H9 (cell line): ENCODE measurements around the gene CRYGD. TPM values are rescaled to one million over a fixed set of nuclear protein-coding genes. Genes with fewer than 3 reads are reported as not detected.

Experiments
- DNase-seq: peaks from one replicate; pipeline ENCODE4 v3.0.0-alpha.2; 2017
- H2AFZ ChIP-seq: one replicate; pipeline ENCODE4 v1.6.1; 2013; ENCODE audit warnings: mild to moderate bottlenecking, low read length, control low read depth, moderate library complexity
- H2AK5ac ChIP-seq: 2 replicates; pipeline ENCODE4 v1.6.1; 2013; ENCODE audit warnings: low read length, control low read depth, mixed read lengths; ENCODE audit not compliant: insufficient read length
- H2BK120ac ChIP-seq: one replicate; pipeline ENCODE4 v1.6.1; 2013; ENCODE audit warnings: low read depth, mild to moderate bottlenecking, low read length, control low read depth, inconsistent platforms; ENCODE audit not compliant: poor library complexity, severe bottlenecking
- H2BK12ac ChIP-seq: 2 replicates; pipeline ENCODE4 v1.6.1; 2013; ENCODE audit warnings: low read length, control low read depth, mixed read lengths, low read depth; ENCODE audit not compliant: insufficient read length
- H2BK15ac ChIP-seq: 2 replicates; pipeline ENCODE4 v1.6.1; 2013; ENCODE audit warnings: low read depth, low read length, control low read depth
- H2BK20ac ChIP-seq: one replicate; pipeline ENCODE4 v1.6.1; 2013; ENCODE audit warnings: low read depth, mild to moderate bottlenecking, low read length, control low read depth, inconsistent platforms; ENCODE audit not compliant: poor library complexity, severe bottlenecking
- H2BK5ac ChIP-seq: 2 replicates; pipeline ENCODE4 v1.6.1; 2013; ENCODE audit warnings: low read length, control low read depth, mixed read lengths; ENCODE audit not compliant: insufficient read length
- H3K14ac ChIP-seq: 2 replicates; pipeline ENCODE4 v1.6.1; 2013; ENCODE audit warnings: low read length, control low read depth; ENCODE audit not compliant: insufficient read depth
- H3K18ac ChIP-seq: 2 replicates; pipeline ENCODE4 v1.6.1; 2013; ENCODE audit warnings: low read depth, mild to moderate bottlenecking, mixed read lengths, low read length, control low read depth; ENCODE audit not compliant: insufficient read length
- H3K23ac ChIP-seq: 2 replicates; pipeline ENCODE4 v1.6.1; 2013; ENCODE audit warnings: low read length, control low read depth, mixed read lengths, low read depth; ENCODE audit not compliant: insufficient read length
- H3K23me2 ChIP-seq: 2 replicates; pipeline ENCODE4 v1.6.1; 2013; ENCODE audit warnings: low read depth, mild to moderate bottlenecking, mixed read lengths, low read length, control low read depth; ENCODE audit not compliant: insufficient read length, poor library complexity, severe bottlenecking
- H3K27ac ChIP-seq: 2 replicates; pipeline ENCODE4 v1.5.1; 2013; ENCODE audit warnings: low read length, control low read depth, mixed read lengths, low read depth; ENCODE audit not compliant: insufficient read length
- H3K27me3 ChIP-seq: 2 replicates; pipeline ENCODE4 v1.6.1; 2013; ENCODE audit warnings: low read length, control low read depth, inconsistent platforms; ENCODE audit not compliant: insufficient read depth
- H3K4ac ChIP-seq: 2 replicates; pipeline ENCODE4 v1.6.1; 2013; ENCODE audit warnings: low read depth, mild to moderate bottlenecking, control low read depth, inconsistent platforms, low read length, moderate library complexity
- H3K4me1 ChIP-seq: 2 replicates; pipeline ENCODE4 v1.6.1; 2013; ENCODE audit warnings: low read length, control low read depth, inconsistent platforms; ENCODE audit not compliant: insufficient read depth
- H3K4me2 ChIP-seq: 2 replicates; pipeline ENCODE4 v1.6.1; 2013; ENCODE audit warnings: low read length, control low read depth, mixed read lengths; ENCODE audit not compliant: insufficient read length, insufficient read depth
- H3K56ac ChIP-seq: 2 replicates; pipeline ENCODE4 v1.6.1; 2013; ENCODE audit warnings: low read depth, mild to moderate bottlenecking, mixed read lengths, low read length, control low read depth; ENCODE audit not compliant: insufficient read length
- H3K79me1 ChIP-seq: 2 replicates; pipeline ENCODE4 v1.6.1; 2013; ENCODE audit warnings: low read depth, mild to moderate bottlenecking, moderate library complexity, low read length, control low read depth, inconsistent platforms; ENCODE audit not compliant: insufficient read depth, poor library complexity, severe bottlenecking
- H3K79me2 ChIP-seq: 2 replicates; pipeline ENCODE4 v1.6.1; 2013; ENCODE audit warnings: low read length, control low read depth, inconsistent platforms; ENCODE audit not compliant: insufficient read depth
- H3K9ac ChIP-seq: 2 replicates; pipeline ENCODE4 v1.6.1; 2013; ENCODE audit warnings: low read length, control low read depth, mixed read lengths; ENCODE audit not compliant: insufficient read length; ENCODE audit errors: extremely low read depth
- H3K9me3 ChIP-seq: one replicate; pipeline ENCODE4 v1.6.1; 2013; ENCODE audit warnings: low read depth, low read length, inconsistent platforms; ENCODE audit not compliant: control insufficient read depth
- H3T11ph ChIP-seq: one replicate; pipeline ENCODE4 v1.6.1; 2013; ENCODE audit warnings: mild to moderate bottlenecking, low read length, control low read depth, inconsistent platforms
- H4K20me1 ChIP-seq: one replicate; pipeline ENCODE4 v1.6.1; 2013; ENCODE audit not compliant: control insufficient read depth, insufficient read length, insufficient read depth
- H4K5ac ChIP-seq: 2 replicates; pipeline ENCODE4 v1.6.1; 2013; ENCODE audit warnings: low read depth, mild to moderate bottlenecking, mixed read lengths, low read length, control low read depth; ENCODE audit not compliant: insufficient read length
- H4K8ac ChIP-seq: replicated peaks from 2 replicates; pipeline ENCODE4 v1.6.1; 2013; ENCODE audit warnings: low read length, control low read depth, mixed read lengths, low read depth; ENCODE audit not compliant: insufficient read length
- H4K91ac ChIP-seq: 2 replicates; pipeline ENCODE4 v1.6.1; 2013; ENCODE audit warnings: low read depth, mild to moderate bottlenecking, moderate library complexity, mixed read lengths, low read length, control low read depth; ENCODE audit not compliant: insufficient read length
- H3K27ac Mint-ChIP-seq, 3 experiments: 2 replicates in 2 of 3; 3 replicates in 1 of 3; pipeline ENCODE4 v1.8.0; 2020 to 2021; ENCODE audit warnings: mixed read lengths in 3 of 3, mild to moderate bottlenecking in 1 of 3, moderate library complexity in 1 of 3
- H3K27me3 Mint-ChIP-seq: 2 replicates; pipeline ENCODE4 v1.8.0; 2021; ENCODE audit warnings: low read depth, mild to moderate bottlenecking, moderate library complexity, mixed read lengths
- H3K36me3 Mint-ChIP-seq, 3 experiments: 2 replicates in 2 of 3; 3 replicates in 1 of 3; pipeline ENCODE4 v1.8.0; 2020 to 2021; ENCODE audit warnings: low read depth in 3 of 3, mixed read lengths in 3 of 3; ENCODE audit not compliant: insufficient read depth in 1 of 3
- H3K4me1 Mint-ChIP-seq, 2 experiments: 2 replicates each; pipeline ENCODE4 v1.8.0; 2020; ENCODE audit warnings: mixed read lengths in 2 of 2
- H3K4me3 Mint-ChIP-seq, 2 experiments: 2 replicates in 1 of 2; 3 replicates in 1 of 2; pipeline ENCODE4 v1.8.0; 2020 to 2021; ENCODE audit warnings: mild to moderate bottlenecking in 2 of 2, mixed read lengths in 2 of 2, moderate library complexity in 1 of 2
- H3K9me3 Mint-ChIP-seq, 2 experiments: 2 replicates in 1 of 2; 3 replicates in 1 of 2; pipeline ENCODE4 v1.8.0; 2020; ENCODE audit warnings: mild to moderate bottlenecking in 2 of 2, mixed read lengths in 2 of 2, moderate library complexity in 1 of 2
- CTCF ChIP-seq: fragments of 200-600 bp; sonication (generic); conservative IDR thresholded peaks from 3 replicates; pipeline ENCODE4 v1.8.0; 2021; ENCODE audit warnings: antibody characterized with exemption, mild to moderate bottlenecking
- WGBS: extraction: QIAGEN DNeasy Blood & Tissue Kit; methylation state at CpG from one replicate; pipeline ENCODE4 v1.1.7; 2013; ENCODE audit warnings: missing lambda C conversion rate, low lambda C conversion rate, mixed read lengths; ENCODE audit not compliant: insufficient read length; ENCODE audit errors: extremely low coverage; 5-methylcytosine and 5-hydroxymethylcytosine counted together
- total RNA-seq: library from RNA; stranded (reverse); gene quantifications from 2 replicates; pipeline ENCODE4 v1.2.1, GENCODE V29; 2021

The CRYGD gene
- total RNA-seq, 1 experiment from 2014 or later = not detected

- no peak overlapping the region for H4K91ac ChIP-seq
- no peaks in the 10 kb centered on the region; a peak in 1 of 4 replicates for H3K4me1 Mint-ChIP-seq
- no peaks in the 10 kb centered on the region for H3K27me3 ChIP-seq
- H3K4me1 ChIP-seq = no peaks in the 10 kb centered on the region
- no peak overlapping the region for H3K23ac ChIP-seq
- no peak overlapping the region for H3K4ac ChIP-seq
- no peaks in the 10 kb centered on the region for H3K79me1 ChIP-seq
- H3K18ac ChIP-seq = no peak overlapping the region
- H3K9me3 ChIP-seq = peaks cover 7% of the 10 kb centered on the region
- no peaks in the 10 kb centered on the region for H3K79me2 ChIP-seq
- no peak overlapping the region for H3K56ac ChIP-seq
- no CpG with 5 or more reads among the region's 11 CpGs for WGBS
- H2BK12ac ChIP-seq = no peak overlapping the region
- H3K23me2 ChIP-seq = no peaks in the 10 kb centered on the region
- no peak overlapping the region for H3T11ph ChIP-seq
- H2BK15ac ChIP-seq = no peak overlapping the region
- no peak overlapping the region for H2BK5ac ChIP-seq
- no peak overlapping the region for H2AFZ ChIP-seq
- no peak overlapping the region for H3K4me3 Mint-ChIP-seq
- H4K8ac ChIP-seq = no peak overlapping the region
- no peak overlapping the region for H2BK120ac ChIP-seq
- H3K36me3 Mint-ChIP-seq = peaks cover 14 to 19% (median 16%) of the 10 kb centered on the region in 3 experiments
- no peaks in the 10 kb centered on the region for H4K20me1 ChIP-seq
- H3K4me2 ChIP-seq = no peak overlapping the region
- no peak for DNase-seq
- no peak overlapping the region for H3K27ac ChIP-seq
- H2AK5ac ChIP-seq = no peak overlapping the region
- H2BK20ac ChIP-seq = no peak overlapping the region
- no peak overlapping the region for H3K9ac ChIP-seq
- no peak overlapping the region for H4K5ac ChIP-seq
- H3K27me3 Mint-ChIP-seq = no peaks in the 10 kb centered on the region; the same call in none of the 2 replicates
- TF ChIP-seq CTCF = no peak
- H3K9me3 Mint-ChIP-seq = peaks cover 17 to 27% of the 10 kb centered on the region in 2 experiments
- no peak overlapping the region for H3K14ac ChIP-seq
- H3K27ac Mint-ChIP-seq = peak overlapping the region in 1 of 3 experiments; percentile 52; a peak in 1 of 7 replicates
Observed at GRCh38 chr2:208135794-208136715, 11.7 kb upstream of the CRYGD start.
